Sigmoid colon (tissue), 7 donors: Measurements from ENCODE around the gene CACNG1. TPM values are rescaled to one million over a fixed set of nuclear protein-coding genes. Genes with fewer than 3 reads are reported as not detected.

ENCODE experiments used
- DNase-seq: peaks from one replicate; pipeline ENCODE4 v3.0.0-alpha.2; 2019
- H3K27ac ChIP-seq, 4 donors: fragments of 200-600 bp; sonication (generic); one replicate each; pipeline ENCODE4 v1.5.1; 2016 to 2019; ENCODE audit warnings: mild to moderate bottlenecking in 1 of 4
- H3K27me3 ChIP-seq, 3 donors: fragments of 200-600 bp; sonication (generic); one replicate each; pipeline ENCODE4 v1.5.1; 2019; ENCODE audit warnings: mild to moderate bottlenecking in 1 of 3
- H3K36me3 ChIP-seq, 4 donors: fragments of 200-600 bp; sonication (generic); one replicate each; pipeline ENCODE4 v1.5.1; 2016 to 2019
- H3K4me1 ChIP-seq, 4 donors: fragments of 200-600 bp; sonication (generic); one replicate each; pipeline ENCODE4 v1.5.1; 2017 to 2019
- H3K4me3 ChIP-seq, 4 donors: fragments of 200-600 bp; sonication (generic); one replicate each; pipeline ENCODE4 v1.5.1; 2017 to 2019; ENCODE audit warnings: mild to moderate bottlenecking in 2 of 4, moderate library complexity in 1 of 4
- H3K9me3 ChIP-seq, 4 donors: fragments of 200-600 bp in 3 of 4; sonication (generic) in 3 of 4; one replicate each; pipeline versions ENCODE4 v1.5.1 to v1.6.1; 2013 to 2019
- CTCF ChIP-seq, 4 experiments: fragments of 450-650 bp in 3 of 4; fragments of 200-600 bp in 1 of 4; IDR thresholded peaks; one replicate each; pipeline ENCODE4 v1.5.1; 2016 to 2019; ENCODE audit warnings: antibody characterized with exemption in 4 of 4, mild to moderate bottlenecking in 3 of 4, moderate library complexity in 2 of 4
- EP300 ChIP-seq, 4 donors: sonication (generic); formaldehyde crosslinking; IDR thresholded peaks; one replicate each; pipeline ENCODE4 v1.6.1; 2017; ENCODE audit warnings: antibody characterized with exemption in 4 of 4
- POLR2A ChIP-seq, 2 donors: fragments of 450-650 bp; IDR thresholded peaks; one replicate each; pipeline ENCODE4 v1.6.1; 2016; ENCODE audit warnings: antibody characterized with exemption in 2 of 2, mild to moderate bottlenecking in 2 of 2, moderate library complexity in 2 of 2
- POLR2AphosphoS5 ChIP-seq, 4 donors: sonication (generic); formaldehyde crosslinking; IDR thresholded peaks; one replicate each; pipeline ENCODE4 v1.6.1; 2017; ENCODE audit warnings: antibody characterized with exemption in 4 of 4
- whole genome bisulfite sequencing, 2 donors: extraction: QIAGEN DNeasy Blood & Tissue Kit; methylation state at CpG; one replicate each; pipeline ENCODE4 v1.1.7; 2013; 5-methylcytosine and 5-hydroxymethylcytosine counted together
- intact Hi-C: fragments of 100-400 bp; cut with DNase I; formaldehyde crosslinking; loops from one replicate; pipeline ENCODE4 v1.15.1; 2023
- polyA plus RNA-seq, 3 donors: library from polyadenylated mRNA; stranded (reverse); fragments of 200-250 nt; gene quantifications; one replicate each; pipeline ENCODE4 v1.2.3, GENCODE V29; 2013
- total RNA-seq, 4 donors: library from RNA; depleted of rRNA; stranded (reverse); fragments of >200 nt; gene quantifications; one replicate each; pipeline ENCODE4 v1.1.0, GENCODE V29; 2016
- donor health status: healthy with polysubstance abuse.
- donor health status: Bipolar disorder and iron deficiency.
- donor health status: healthy.

CACNG1 gene
- total and polyA plus RNA-seq, 7 donors: not detected

- H3K27me3 ChIP-seq: no peaks in the 10 kb centered on the region
- WGBS, 2 donors: 61 to 83% methylated on average over 18 of the region's 18 CpGs
- no peak for DNase-seq
- H3K4me3 ChIP-seq: no peak overlapping the region
- TF ChIP-seq CTCF (IDR thresholded peaks at IDR 0.05): no peak
- TF ChIP-seq POLR2A (IDR thresholded peaks at IDR 0.05): no peak
- no peak for TF ChIP-seq EP300 (IDR thresholded peaks at IDR 0.05)
- no peak for TF ChIP-seq POLR2AphosphoS5 (IDR thresholded peaks at IDR 0.05)
- intact Hi-C loops: no loop called here
- H3K36me3 ChIP-seq: no peaks in the 10 kb centered on the region
- no peak overlapping the region for H3K27ac ChIP-seq
- no peaks in the 10 kb centered on the region for H3K4me1 ChIP-seq
- no peaks in the 10 kb centered on the region for H3K9me3 ChIP-seq
These were observed 12.6 kb downstream of the CACNG1 start for GRCh38 chr17:67056746-67057490.

- Histone ChIP-seq H3K36me3 (no peaks in the 10 kb centered on the region), H3K27me3 (no peaks in the 10 kb centered on the region), H3K4me3 (no peak overlapping the region), H3K27ac (no peak overlapping the region), H3K4me1 (no peaks in the 10 kb centered on the region), H3K9me3 (no peaks in the 10 kb centered on the region)
- intact Hi-C loops: no loop called here
- TF ChIP-seq EP300 (IDR thresholded peaks at IDR 0.05) (no peak), CTCF (IDR thresholded peaks at IDR 0.05) (no peak), POLR2AphosphoS5 (IDR thresholded peaks at IDR 0.05) (no peak), POLR2A (IDR thresholded peaks at IDR 0.05) (no peak)
- 97 to 98% methylated on average over 8 of the region's 8 CpGs for WGBS, 2 donors
- no peak for DNase-seq
These were observed 13.7 kb downstream of the CACNG1 start for GRCh38 chr17:67058036-67058435.

GRCh38 chr17:67059372-67059771 is 15.0 kb downstream of the CACNG1 start:
- Histone ChIP-seq H3K27me3 (no peaks in the 10 kb centered on the region), H3K27ac (no peak overlapping the region), H3K4me1 (no peaks in the 10 kb centered on the region), H3K4me3 (no peak overlapping the region), H3K9me3 (no peaks in the 10 kb centered on the region), H3K36me3 (no peaks in the 10 kb centered on the region)
- WGBS, 2 donors: 88 to 90% methylated on average over 6 of the region's 6 CpGs
- intact Hi-C loops: no loop called here
- TF ChIP-seq EP300 (IDR thresholded peaks at IDR 0.05) (no peak), POLR2A (IDR thresholded peaks at IDR 0.05) (no peak), CTCF (IDR thresholded peaks at IDR 0.05) (no peak), POLR2AphosphoS5 (IDR thresholded peaks at IDR 0.05) (no peak)
- no peak for DNase-seq

GRCh38 chr17:67063141-67063540 is 18.8 kb downstream of the CACNG1 start:
- intact Hi-C loops: no loop called here
- 90 to 91% methylated on average over 6 of the region's 6 CpGs for WGBS, 2 donors
- DNase-seq: no peak

More at GRCh38 chr17:67063141-67063540, 18.8 kb downstream of the CACNG1 start:
- H3K36me3 ChIP-seq: no peaks in the 10 kb centered on the region
- no peak overlapping the region for H3K4me3 ChIP-seq
- TF ChIP-seq POLR2AphosphoS5 (IDR thresholded peaks at IDR 0.05) (no peak), CTCF (IDR thresholded peaks at IDR 0.05) (no peak), EP300 (IDR thresholded peaks at IDR 0.05) (no peak), POLR2A (IDR thresholded peaks at IDR 0.05) (no peak)
- no peak overlapping the region for H3K27ac ChIP-seq
- H3K27me3 ChIP-seq: no peaks in the 10 kb centered on the region
- H3K9me3 ChIP-seq: no peaks in the 10 kb centered on the region
- H3K4me1 ChIP-seq: no peaks in the 10 kb centered on the region
